Measurements from ENCODE around the gene MACROD1.

The MACROD1 gene

GRCh38 chr11:64020976-64021756 is 144.7 kb downstream of the MACROD1 start:
- DNase-seq: no peak

GRCh38 chr11:64019106-64020037 is 146.5 kb downstream of the MACROD1 start:
- no peak for DNase-seq

GRCh38 chr11:64018310-64018709 is 147.6 kb downstream of the MACROD1 start:
- DNase-seq: no peak

- no peak for DNase-seq
These were observed 148.0 kb downstream of the MACROD1 start for GRCh38 chr11:64017945-64018224.

DNA sequence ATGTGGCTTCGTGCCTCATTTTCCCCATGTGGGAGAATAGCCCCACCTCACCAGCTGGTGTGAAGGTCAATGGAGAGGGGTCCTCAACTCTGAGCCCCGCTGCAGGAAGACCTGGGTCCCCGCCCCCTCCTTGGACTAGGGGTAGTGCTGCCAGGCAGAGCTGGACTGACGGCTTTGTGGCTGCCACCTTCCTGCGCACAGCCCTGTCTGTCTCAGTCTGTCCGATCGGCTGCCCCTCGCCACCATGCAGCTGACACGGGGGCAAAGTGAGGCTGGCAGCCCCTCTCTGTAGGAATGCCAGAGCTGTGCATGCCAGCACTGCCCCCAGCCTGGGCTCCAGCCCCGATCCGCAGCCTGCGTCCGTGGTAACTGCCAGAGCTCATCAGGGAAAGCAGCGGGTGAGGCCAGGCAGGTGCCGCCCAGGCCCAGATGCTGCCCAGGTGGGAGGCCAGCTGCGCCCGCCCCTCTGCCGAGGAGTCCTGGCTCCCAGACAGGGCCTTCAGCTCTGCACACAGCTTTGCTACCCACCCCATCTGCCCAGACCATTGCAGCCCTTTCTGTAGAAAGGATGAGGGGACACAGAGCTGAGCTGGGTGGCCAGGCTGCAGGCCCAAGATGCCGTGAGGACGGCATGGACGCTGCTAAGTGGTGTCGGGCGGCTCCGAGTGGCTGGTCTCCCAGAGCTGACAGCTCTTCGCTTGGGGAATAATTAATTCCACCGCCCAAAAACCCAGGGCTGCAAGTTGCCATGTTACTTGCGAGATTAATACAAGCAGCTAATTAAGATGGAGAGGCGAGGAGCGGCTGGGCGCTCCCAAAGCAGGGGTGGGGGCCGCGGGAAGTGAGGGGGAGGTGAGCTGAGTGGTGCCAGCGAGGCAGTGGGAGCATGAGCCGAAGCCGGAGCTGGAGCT is 149.7 kb downstream of the MACROD1 start:
- DNase-seq: peak in 17 of 58 donors; percentile 13 to 61 (median 35)

GRCh38 chr11:64015510-64015909 is 150.4 kb downstream of the MACROD1 start:
- no peak for DNase-seq

- DNase-seq: no peak
These were observed 151.6 kb downstream of the MACROD1 start for GRCh38 chr11:64014356-64014755.

DNA sequence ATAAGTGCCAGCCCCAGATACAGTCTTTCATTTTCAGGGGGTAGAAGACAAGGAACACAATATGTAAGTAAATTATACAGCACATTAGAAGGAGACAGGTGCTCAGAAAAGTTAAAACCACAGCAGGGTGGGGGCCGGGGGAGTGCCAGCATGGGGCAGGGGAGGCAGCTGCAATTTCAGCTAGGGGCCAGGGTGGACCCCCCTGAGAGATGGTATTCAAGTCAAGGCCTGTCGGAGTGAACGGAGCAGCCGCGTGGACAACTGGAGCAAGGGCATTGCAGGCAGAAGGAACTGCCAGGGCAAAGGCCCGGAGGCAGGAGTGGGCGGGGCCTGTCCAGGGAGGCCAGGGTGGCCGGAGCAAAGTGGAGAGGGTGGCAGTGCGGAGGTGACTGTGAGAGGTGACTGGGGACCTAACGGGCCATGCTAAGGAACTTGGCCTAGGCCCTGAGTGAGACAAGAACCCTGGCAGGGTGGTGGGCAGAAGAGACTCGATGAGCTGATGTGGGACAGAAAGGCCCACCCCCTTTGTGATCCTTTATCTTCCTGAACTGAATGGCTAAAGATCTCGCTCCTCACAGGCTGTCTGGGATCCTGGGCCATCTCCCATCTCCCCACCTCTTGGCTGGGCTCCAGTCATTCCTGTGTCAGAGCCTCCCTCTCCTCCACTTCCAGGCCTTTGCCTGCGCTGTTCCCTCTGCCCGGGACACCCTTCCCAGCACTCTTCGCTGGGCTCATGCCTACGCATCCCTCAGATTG is 152.6 kb downstream of the MACROD1 start:
- no peak for DNase-seq

- DNase-seq: no peak
These were observed 154.5 kb downstream of the MACROD1 start for GRCh38 chr11:64011371-64011770.

DNA sequence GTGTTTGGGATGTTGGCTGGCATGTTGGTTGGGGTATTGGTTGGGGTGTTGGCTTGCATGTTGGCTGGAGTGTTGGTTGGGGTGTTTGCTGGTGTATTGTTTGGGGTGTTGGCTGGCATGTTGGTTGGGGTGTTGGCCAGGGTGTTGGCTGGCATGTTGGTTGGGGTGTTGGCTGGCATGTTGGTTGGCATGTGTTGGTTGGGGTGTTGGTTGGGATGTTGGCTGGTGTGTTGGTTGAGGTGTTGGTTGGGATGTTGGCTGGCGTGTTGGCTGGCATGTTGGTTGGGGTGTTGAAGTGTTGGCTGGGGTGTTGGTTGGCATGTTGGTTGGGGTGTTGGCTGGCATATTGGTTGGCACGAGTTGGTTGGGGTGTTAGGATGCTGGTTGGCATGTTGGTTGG is 155.1 kb downstream of the MACROD1 start:
- DNase-seq: no peak

DNA sequence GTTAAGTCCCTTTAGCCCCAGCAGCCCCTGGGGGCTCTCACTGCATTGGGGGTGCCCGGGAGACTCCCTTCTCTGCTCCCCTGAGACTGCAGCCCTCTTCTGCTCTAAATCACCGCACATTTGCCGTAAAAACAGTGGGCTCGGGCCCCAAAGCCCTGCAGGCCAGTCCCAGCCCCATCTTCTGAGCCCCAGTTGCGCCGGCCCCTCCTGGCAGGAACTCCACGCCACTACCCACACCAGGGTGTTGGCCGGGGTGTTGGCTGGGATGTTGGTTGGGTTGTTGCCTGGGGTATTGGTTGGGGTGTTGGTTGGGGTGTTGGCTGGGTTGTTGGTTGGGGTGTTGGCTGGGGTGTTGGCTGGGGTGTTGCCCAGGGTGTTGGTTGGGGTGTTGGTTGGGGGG is 156.2 kb downstream of the MACROD1 start:
- no peak for DNase-seq

DNA sequence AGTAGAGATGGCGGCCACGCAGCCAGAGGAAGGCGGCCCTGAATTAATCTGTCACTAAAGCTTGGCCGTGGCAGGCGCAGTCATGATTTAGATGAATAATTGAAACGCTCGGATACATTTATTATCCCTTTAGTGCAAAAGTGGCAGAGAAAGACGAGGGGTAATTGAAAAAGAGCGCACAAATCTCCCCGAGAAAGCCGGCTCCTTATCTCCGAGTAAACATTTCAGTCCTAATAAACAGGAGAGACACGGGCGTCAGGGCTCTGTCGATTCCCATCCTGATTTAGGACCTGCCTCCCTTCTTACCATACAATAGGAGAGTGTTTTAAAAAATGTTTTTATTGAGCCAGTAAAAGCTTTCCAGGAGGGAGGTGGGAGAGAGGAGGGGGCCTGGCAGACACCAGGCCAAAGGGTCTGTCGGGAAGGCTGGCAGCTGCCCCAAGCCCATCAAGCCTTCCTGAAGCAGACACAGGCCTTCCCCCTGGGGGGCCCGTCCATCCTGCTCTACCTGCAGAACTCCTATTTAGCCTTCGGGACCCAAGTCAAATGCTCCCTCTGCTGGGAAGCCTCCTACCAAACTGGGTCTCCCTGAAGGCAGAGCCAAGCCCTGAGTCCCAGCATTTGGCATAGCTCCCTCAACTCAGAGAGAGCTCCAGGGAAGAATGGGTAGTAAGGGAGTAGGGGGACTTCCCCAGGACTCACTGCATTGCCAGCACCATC is 156.8 kb downstream of the MACROD1 start:
- DNase-seq: no peak

DNA sequence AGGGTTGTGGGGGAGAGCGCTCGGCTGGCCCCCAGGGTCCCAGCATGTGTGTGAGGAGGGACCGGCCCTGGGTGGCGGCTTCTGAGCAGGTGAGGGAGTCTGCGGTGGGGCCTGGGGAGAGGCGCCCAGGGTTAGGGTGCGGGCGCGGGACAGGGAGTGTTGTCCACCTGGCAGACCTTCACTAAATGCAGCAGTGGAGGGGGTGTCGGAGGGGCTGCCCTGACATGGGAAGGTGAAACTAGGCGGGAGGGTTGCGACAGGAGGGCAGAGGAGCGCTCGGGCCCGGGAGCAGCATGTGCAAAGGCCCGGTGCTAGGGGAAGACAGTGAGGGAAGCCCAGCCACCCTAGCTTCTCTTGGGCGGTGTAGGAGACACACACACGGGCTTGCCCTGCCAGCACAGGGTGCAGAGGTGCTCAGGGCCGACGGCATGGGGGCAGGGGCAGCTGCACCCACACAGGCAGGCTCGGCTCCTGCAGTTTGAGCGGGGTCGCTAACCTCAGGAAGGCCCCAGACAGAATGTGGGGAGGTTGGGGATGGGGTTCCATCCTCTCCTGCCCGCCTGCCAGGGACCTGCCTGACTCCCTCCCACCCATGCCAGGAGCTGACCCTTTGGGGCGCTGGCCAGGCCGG is 157.5 kb downstream of the MACROD1 start:
- no peak for DNase-seq

DNA sequence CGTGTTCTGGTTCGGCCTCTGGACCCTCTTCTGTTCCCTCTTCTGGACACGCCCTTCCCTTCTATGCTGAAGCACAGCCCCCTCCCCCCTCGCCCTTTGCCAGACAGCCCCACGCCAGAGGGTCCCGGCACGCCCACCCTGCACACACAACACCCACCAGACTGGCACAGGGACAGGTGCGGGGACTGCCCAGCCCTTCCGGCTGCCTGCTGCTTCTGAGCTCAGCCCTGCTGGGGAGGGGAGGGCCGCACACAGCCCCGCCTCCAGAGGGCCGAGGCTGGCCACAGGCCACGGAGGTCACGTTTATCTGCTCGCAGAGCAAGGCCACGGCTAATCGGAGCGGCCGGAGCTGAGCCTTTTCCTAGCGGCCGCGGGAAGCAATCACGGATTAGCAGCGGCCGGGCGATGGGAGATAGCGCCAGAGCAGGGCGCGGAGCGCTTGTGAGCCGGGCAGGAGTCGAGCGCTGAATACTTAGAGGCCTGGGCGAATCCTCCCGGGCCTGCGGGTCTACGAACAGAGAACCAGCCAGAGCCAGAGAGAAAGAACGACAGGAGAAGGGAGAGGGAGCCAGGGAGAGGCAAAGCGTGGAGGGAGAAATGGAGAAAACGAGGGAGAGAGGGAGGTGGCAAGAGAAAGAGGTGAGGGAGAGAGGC is 158.2 kb downstream of the MACROD1 start:
- peak in 39 of 58 donors; percentile 16 to 72 (median 35) for DNase-seq

- no peak for DNase-seq
These were observed 158.7 kb downstream of the MACROD1 start for GRCh38 chr11:64007160-64007628.

DNA sequence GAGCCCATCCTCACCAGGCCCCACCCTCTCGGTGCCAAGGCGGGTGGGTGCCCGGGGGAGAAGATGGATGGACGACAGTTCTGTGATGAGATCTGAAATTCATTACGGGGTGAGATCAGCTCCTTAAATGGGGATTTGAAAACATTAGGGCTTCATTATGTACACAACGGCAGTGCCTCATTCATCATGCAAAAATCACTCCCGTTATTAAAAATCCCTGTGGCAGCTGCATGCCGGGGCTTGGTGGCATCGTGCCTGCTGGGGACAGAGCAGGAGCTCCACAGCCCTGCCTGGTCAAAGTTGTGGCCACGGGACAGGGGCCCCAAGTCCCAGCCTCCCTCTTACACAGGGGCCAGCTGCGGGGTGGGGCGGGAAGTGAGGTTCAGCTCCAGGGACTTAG is 159.5 kb downstream of the MACROD1 start:
- DNase-seq: peak in 1 of 58 donors; percentile 5

DNA sequence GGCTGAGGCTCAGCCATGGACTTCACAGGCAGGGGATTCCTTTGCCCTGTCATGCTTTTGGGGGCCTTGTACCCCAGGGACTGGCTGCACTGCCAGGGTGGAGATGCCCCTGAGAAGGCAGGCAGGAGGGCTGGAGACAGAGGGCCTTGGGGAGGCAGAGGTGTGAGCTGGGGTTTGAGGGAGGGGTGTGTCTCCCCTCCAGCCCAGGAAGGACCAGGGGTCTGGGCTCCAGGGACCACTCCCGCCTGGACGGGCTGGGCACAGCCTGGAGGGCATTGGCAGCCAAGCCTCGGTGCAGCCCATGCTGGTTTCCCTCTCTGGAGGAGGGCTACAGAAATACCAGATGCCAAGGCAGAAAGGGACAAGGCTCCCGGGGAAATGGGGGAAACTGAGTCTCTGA is 160.2 kb downstream of the MACROD1 start:
- no peak for DNase-seq

GRCh38 chr11:64004590-64004984 is 161.3 kb downstream of the MACROD1 start:
- no peak for DNase-seq
